ENCODE results near the gene DLEC1. TPM values are rescaled to one million over a fixed set of nuclear protein-coding genes. Genes with fewer than 3 reads are reported as not detected.

Gene DLEC1
- total RNA-seq, 1 experiment from 2014 or later, result not detected

DNA sequence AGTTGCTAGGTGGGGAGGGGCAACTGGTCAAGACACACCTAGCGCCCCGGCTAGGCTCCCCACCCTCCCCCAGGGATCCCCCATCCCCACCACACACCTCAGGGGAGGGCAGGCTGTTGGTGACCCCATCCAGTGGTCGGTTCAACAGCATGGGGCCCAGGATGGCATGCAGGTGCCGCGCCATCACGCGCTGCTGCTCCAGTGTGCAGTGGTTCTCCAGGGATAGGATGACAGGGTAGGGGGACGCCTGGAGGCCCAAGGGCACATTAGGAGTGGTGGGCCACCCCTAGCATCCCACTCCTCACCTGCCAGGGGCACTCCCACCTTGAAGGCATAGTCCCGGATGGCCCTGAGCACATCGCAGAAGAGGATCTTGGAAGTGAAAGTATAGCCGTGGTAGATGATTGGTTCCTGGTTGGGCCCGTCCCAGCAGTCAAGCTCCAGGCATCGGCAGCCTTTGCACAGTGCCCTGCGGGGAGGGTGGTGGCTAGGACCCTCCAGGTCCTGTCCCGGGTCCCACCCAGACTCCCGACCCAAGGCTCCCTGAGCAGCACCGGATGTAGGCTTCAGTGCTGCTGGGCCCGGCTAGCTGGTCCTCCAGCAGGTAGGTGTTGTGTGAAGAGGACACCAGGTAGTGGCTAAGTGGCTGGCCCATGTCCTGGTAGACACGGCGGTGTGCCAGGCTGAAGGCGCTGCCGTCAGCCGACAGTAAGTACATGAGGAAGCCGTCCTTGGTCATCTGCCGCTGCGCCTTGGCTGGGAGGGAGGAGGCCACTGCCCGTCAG, 29.0 kb upstream of the DLEC1 start:
- TF ChIP-seq, protein P1, sequence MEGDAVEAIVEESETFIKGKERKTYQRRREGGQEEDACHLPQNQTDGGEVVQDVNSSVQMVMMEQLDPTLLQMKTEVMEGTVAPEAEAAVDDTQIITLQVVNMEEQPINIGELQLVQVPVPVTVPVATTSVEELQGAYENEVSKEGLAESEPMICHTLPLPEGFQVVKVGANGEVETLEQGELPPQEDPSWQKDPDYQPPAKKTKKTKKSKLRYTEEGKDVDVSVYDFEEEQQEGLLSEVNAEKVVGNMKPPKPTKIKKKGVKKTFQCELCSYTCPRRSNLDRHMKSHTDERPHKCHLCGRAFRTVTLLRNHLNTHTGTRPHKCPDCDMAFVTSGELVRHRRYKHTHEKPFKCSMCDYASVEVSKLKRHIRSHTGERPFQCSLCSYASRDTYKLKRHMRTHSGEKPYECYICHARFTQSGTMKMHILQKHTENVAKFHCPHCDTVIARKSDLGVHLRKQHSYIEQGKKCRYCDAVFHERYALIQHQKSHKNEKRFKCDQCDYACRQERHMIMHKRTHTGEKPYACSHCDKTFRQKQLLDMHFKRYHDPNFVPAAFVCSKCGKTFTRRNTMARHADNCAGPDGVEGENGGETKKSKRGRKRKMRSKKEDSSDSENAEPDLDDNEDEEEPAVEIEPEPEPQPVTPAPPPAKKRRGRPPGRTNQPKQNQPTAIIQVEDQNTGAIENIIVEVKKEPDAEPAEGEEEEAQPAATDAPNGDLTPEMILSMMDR (IDR thresholded peaks at IDR 0.05), result no peak
- TF ChIP-seq, protein P2, sequence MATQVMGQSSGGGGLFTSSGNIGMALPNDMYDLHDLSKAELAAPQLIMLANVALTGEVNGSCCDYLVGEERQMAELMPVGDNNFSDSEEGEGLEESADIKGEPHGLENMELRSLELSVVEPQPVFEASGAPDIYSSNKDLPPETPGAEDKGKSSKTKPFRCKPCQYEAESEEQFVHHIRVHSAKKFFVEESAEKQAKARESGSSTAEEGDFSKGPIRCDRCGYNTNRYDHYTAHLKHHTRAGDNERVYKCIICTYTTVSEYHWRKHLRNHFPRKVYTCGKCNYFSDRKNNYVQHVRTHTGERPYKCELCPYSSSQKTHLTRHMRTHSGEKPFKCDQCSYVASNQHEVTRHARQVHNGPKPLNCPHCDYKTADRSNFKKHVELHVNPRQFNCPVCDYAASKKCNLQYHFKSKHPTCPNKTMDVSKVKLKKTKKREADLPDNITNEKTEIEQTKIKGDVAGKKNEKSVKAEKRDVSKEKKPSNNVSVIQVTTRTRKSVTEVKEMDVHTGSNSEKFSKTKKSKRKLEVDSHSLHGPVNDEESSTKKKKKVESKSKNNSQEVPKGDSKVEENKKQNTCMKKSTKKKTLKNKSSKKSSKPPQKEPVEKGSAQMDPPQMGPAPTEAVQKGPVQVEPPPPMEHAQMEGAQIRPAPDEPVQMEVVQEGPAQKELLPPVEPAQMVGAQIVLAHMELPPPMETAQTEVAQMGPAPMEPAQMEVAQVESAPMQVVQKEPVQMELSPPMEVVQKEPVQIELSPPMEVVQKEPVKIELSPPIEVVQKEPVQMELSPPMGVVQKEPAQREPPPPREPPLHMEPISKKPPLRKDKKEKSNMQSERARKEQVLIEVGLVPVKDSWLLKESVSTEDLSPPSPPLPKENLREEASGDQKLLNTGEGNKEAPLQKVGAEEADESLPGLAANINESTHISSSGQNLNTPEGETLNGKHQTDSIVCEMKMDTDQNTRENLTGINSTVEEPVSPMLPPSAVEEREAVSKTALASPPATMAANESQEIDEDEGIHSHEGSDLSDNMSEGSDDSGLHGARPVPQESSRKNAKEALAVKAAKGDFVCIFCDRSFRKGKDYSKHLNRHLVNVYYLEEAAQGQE (IDR thresholded peaks at IDR 0.05; ENCODE audit: insufficient read depth in 1 of 2, low read depth in 2 of 2, low read length in 1 of 2), result no peak
- TF ChIP-seq POLR2AphosphoS5 (IDR thresholded peaks at IDR 0.05; ENCODE audit: low read depth, low read length) (no peak), TCF7L2 (IDR thresholded peaks at IDR 0.05; ENCODE audit: low read depth, low read length) (no peak), SIN3A (IDR thresholded peaks at IDR 0.05; ENCODE audit: borderline replicate concordance, insufficient read depth, low read depth, low read length) (no peak)
- ATAC-seq (no peak), DNase-seq (ENCODE audit: low read depth, low spot score) (no peak)
- Histone ChIP-seq H3K4me3 (ENCODE audit: low read depth in 2 of 2, low read length in 2 of 2) (no peak overlapping the region), H3K27ac (ENCODE audit: low read length) (no peak overlapping the region), H3K27me3 (ENCODE audit: control insufficient read depth, insufficient read depth, low read length) (no peaks in the 10 kb centered on the region), H3K4me1 (ENCODE audit: control insufficient read depth, insufficient read depth, low read length) (no peaks in the 10 kb centered on the region), H3K36me3 (ENCODE audit: control insufficient read depth, insufficient read depth, low read length) (no peaks in the 10 kb centered on the region), H3K9me3 (ENCODE audit: control insufficient read depth, insufficient read depth, low read depth, low read length) (no peaks in the 10 kb centered on the region)
- CTCF ChIA-PET, result no interaction called here
- in situ Hi-C loops (cut with HindIII; ENCODE audit: low pct_unique_long_range_greater_than_20kb, low sequenced_read_pairs) (no loop called here), intact Hi-C loops (cut with micrococcal nuclease; ENCODE audit: unreplicated experiment) (no loop called here)
- POLR2A ChIA-PET, result no interaction called here
- BruUV-seq (replicated peaks), result no TSS peak

DNA sequence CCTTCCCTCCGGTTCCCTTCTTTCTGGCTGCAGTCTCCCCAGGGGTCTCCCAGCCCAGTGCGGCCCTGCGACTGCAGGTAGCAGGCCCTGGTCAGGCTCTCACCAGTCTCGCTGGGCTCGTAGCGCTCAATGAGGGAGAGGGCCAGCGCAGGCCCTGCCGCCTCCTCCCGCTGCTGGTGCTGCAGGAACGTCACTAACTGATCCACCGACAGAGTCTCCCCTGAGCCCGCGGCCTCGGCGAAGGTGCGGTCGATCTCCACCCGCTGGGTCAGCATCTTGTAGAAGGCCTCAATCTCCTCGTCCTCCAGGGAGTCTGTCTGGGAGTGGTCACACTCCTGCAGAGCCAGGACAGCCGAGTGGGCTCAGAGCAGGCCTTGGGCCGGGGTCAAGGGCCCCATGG, 27.9 kb upstream of the DLEC1 start:
- H3K4me1 ChIP-seq (ENCODE audit: control insufficient read depth, insufficient read depth, low read length), result no peaks in the 10 kb centered on the region
- no peak for DNase-seq (ENCODE audit: low read depth, low spot score)
- ChIA-PET CTCF (no interaction called here), POLR2A (no interaction called here)
- H3K36me3 ChIP-seq (ENCODE audit: control insufficient read depth, insufficient read depth, low read length), result no peaks in the 10 kb centered on the region
- H3K27ac ChIP-seq (ENCODE audit: low read length), result no peak overlapping the region
- intact Hi-C loops (cut with micrococcal nuclease; ENCODE audit: unreplicated experiment) (no loop called here), in situ Hi-C loops (cut with HindIII; ENCODE audit: low pct_unique_long_range_greater_than_20kb, low sequenced_read_pairs) (no loop called here)
- BruUV-seq (replicated peaks), result no TSS peak
- ATAC-seq, result no peak
- H3K9me3 ChIP-seq (ENCODE audit: control insufficient read depth, insufficient read depth, low read depth, low read length), result no peaks in the 10 kb centered on the region
- TF ChIP-seq, protein P1 (IDR thresholded peaks at IDR 0.05), result no peak
- TF ChIP-seq POLR2AphosphoS5 (IDR thresholded peaks at IDR 0.05; ENCODE audit: low read depth, low read length) (no peak), TCF7L2 (IDR thresholded peaks at IDR 0.05; ENCODE audit: low read depth, low read length) (no peak), SIN3A (IDR thresholded peaks at IDR 0.05; ENCODE audit: borderline replicate concordance, insufficient read depth, low read depth, low read length) (no peak)
- TF ChIP-seq, protein P2 (IDR thresholded peaks at IDR 0.05; ENCODE audit: insufficient read depth in 1 of 2, low read depth in 2 of 2, low read length in 1 of 2), result no peak
- H3K4me3 ChIP-seq (ENCODE audit: low read depth in 2 of 2, low read length in 2 of 2), result no peak overlapping the region
- H3K27me3 ChIP-seq (ENCODE audit: control insufficient read depth, insufficient read depth, low read length), result no peaks in the 10 kb centered on the region
